ENCODE data around the gene ZNF821. TPM values are rescaled to one million over a fixed set of nuclear protein-coding genes. Genes with fewer than 3 reads are reported as not detected.
"Not testable (repeated sequence)": the region's sequence is repeated elsewhere in the genome, so short reads cannot be mapped to it uniquely, and the experiment has no call there.

Gene ZNF821
- total and polyA plus RNA-seq, 2 donors: 7.8 to 9.4 TPM

DNA sequence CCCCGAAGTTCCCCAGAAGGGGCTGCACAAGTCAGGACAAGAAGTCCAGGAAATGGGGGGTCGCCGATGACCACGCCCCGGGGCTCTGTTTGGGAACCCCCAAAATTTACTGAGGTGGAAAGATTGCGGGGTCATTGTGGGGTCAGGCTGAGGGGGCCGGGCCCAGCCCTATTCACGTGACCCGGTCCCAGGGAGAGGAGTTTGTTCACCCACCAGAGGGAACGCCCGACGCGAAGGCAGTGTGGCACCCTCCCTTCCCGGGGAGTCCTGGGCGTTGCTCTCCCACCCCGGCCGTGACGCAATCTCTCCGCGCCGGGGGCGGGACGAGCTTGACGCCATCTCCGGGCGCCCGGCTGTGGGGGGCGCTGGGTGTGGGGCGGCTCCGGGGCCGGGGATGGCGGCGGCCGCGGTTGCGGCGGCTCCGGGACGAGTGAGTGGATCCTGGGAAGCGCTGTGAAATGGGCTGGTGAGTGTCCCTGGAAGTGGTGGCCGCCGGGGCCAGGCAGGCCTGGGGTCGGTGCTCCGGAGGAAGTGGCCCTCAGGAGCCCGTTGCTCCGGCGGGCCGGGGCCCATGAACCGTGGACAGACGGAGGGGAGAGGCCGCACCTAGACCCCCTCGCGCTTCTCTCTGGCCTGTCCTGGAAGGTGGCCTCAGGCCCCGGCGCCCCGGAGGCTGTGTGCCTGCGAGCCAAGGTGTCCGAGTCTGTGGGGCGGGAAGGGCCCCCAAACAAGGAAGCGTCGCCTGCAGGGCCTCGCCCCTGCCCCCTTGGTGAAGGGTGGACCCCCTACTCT, 38.1 kb downstream of the ZNF821 start, which contains the start of gene ATXN1L:
TSS of gene ATXN1L (plus strand) at position 338 of the 792 bp plus-strand sequence. CDS start 3,765 bp downstream, outside the sequence.
- peak within 1 kb of the TSS; percentile 80 to 82 for H3K27ac ChIP-seq (ENCODE audit: low read depth in 1 of 2, low read length in 1 of 2)
- under 1% methylated on average over 62 of the region's 62 CpGs for WGBS
- DNase-seq (ENCODE audit: low read depth in 6 of 9, low spot score in 9 of 9): peak in 8 of 9 donors; percentile 76 to 96 (median 90)
- peaks cover 12 to 19% of the 10 kb centered on the region in 2 donors for H3K4me1 ChIP-seq (ENCODE audit: control insufficient read depth in 2 of 2, insufficient read depth in 2 of 2, low read length in 2 of 2)
- H3K36me3 ChIP-seq (ENCODE audit: control insufficient read depth in 2 of 2, insufficient read depth in 2 of 2, low read length in 1 of 2): peaks cover 19 to 30% of the 10 kb centered on the region in 2 donors
- peak within 1 kb of the TSS; percentile 97 to 98 for H3K4me3 ChIP-seq (ENCODE audit: low read length in 2 of 2)
- no peaks in the 10 kb centered on the region for H3K9me3 ChIP-seq (ENCODE audit: control insufficient read depth in 2 of 2, insufficient read depth in 1 of 2, low read length in 1 of 2)
- no peaks in the 10 kb centered on the region for H3K27me3 ChIP-seq (ENCODE audit: control insufficient read depth in 2 of 2, insufficient read depth in 1 of 2, low read length in 1 of 2)

DNA sequence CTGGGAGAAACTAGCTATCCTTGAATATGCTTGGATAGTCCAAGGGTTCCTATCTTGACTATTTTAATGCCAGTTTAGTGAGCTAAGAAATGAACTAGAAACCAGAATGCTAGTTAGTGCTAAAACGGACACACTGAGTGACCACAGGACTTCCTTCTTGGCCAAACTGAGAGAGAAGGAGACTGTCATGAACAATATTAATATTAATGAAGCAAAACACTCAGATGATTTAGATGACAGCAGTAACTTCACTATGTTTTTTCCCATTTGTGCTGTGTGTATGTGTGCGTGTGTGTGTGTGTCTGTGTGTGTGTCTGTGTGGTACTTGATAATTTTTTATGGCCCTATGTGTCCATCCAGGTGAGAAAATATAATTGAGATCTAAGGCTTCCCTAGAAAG, 40.4 kb downstream of the ZNF821 start:
- Histone ChIP-seq H3K9me3 (ENCODE audit: control insufficient read depth in 2 of 2, insufficient read depth in 1 of 2, low read length in 1 of 2) (no peaks in the 10 kb centered on the region), H3K27ac (ENCODE audit: low read depth in 1 of 2, low read length in 1 of 2) (no peak overlapping the region), H3K4me1 (ENCODE audit: control insufficient read depth in 2 of 2, insufficient read depth in 2 of 2, low read length in 2 of 2) (peaks cover 7 to 9% of the 10 kb centered on the region in 2 donors), H3K36me3 (ENCODE audit: control insufficient read depth in 2 of 2, insufficient read depth in 2 of 2, low read length in 1 of 2) (peaks cover 0 to 9% of the 10 kb centered on the region in 2 donors), H3K4me3 (ENCODE audit: low read length in 2 of 2) (no peak overlapping the region), H3K27me3 (ENCODE audit: control insufficient read depth in 2 of 2, insufficient read depth in 1 of 2, low read length in 1 of 2) (no peaks in the 10 kb centered on the region)
- 83% methylated on average over 2 of the region's 2 CpGs for WGBS
- no peak for DNase-seq (ENCODE audit: low read depth in 6 of 9, low spot score in 9 of 9)

DNA sequence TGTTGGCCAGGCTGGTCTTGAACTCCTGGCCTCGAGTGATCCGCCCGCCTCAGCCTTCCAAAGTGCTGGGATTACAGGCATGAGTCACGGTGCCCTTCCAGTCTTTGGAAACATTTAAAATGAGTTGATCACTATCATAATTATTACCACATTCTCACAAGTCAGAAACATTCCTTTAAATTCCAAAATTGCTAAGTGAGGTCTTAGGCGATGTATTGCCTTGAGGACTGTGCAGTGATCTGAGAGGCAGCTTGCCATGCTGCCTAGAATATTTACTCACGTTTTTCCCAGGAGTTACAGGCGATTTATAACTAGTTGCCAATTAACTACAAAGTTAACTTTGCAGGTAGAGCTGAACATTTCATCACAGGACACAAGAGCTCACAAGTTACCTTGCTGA, 43.9 kb downstream of the ZNF821 start:
- no peaks in the 10 kb centered on the region for H3K9me3 ChIP-seq (ENCODE audit: control insufficient read depth in 2 of 2, insufficient read depth in 1 of 2, low read length in 1 of 2)
- H3K4me3 ChIP-seq (ENCODE audit: low read length in 2 of 2): no peak overlapping the region
- H3K4me1 ChIP-seq (ENCODE audit: control insufficient read depth in 2 of 2, insufficient read depth in 2 of 2, low read length in 2 of 2): peaks cover 0 to 1% of the 10 kb centered on the region in 2 donors
- WGBS: 88% methylated on average over 7 of the region's 7 CpGs
- H3K27ac ChIP-seq (ENCODE audit: low read depth in 1 of 2, low read length in 1 of 2): no peak overlapping the region
- no peak for DNase-seq (ENCODE audit: low read depth in 6 of 9, low spot score in 9 of 9)
- no peaks in the 10 kb centered on the region for H3K36me3 ChIP-seq (ENCODE audit: control insufficient read depth in 2 of 2, insufficient read depth in 2 of 2, low read length in 1 of 2)
- H3K27me3 ChIP-seq (ENCODE audit: control insufficient read depth in 2 of 2, insufficient read depth in 1 of 2, low read length in 1 of 2): no peaks in the 10 kb centered on the region

DNA sequence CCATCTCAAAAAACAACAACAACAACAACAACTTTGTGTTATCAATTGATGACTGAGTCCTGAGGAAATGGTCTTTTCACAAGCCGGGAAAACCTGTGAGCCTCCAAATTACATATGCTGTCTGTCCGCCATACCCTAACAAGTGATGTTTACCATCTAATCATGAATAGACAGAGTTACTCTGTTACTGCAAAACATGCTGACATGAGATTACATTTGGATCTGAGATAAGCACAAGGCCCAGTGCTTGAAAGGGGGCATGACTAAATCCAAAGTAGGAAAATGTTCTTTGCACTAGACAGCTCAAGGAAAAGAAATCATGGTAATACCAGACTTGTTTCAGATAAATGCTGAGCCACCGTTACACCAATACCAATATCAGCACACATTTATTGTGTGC, 46.8 kb downstream of the ZNF821 start:
- Histone ChIP-seq H3K9me3 (ENCODE audit: control insufficient read depth in 2 of 2, insufficient read depth in 1 of 2, low read length in 1 of 2) (no peaks in the 10 kb centered on the region), H3K27me3 (ENCODE audit: control insufficient read depth in 2 of 2, insufficient read depth in 1 of 2, low read length in 1 of 2) (no peaks in the 10 kb centered on the region), H3K4me1 (ENCODE audit: control insufficient read depth in 2 of 2, insufficient read depth in 2 of 2, low read length in 2 of 2) (no peaks in the 10 kb centered on the region), H3K4me3 (ENCODE audit: low read length in 2 of 2) (no peak overlapping the region), H3K27ac (ENCODE audit: low read depth in 1 of 2, low read length in 1 of 2) (no peak overlapping the region), H3K36me3 (ENCODE audit: control insufficient read depth in 2 of 2, insufficient read depth in 2 of 2, low read length in 1 of 2) (no peaks in the 10 kb centered on the region)
- WGBS: 97% methylated on average over 3 of the region's 3 CpGs
- no peak for DNase-seq (ENCODE audit: low read depth in 6 of 9, low spot score in 9 of 9)

DNA sequence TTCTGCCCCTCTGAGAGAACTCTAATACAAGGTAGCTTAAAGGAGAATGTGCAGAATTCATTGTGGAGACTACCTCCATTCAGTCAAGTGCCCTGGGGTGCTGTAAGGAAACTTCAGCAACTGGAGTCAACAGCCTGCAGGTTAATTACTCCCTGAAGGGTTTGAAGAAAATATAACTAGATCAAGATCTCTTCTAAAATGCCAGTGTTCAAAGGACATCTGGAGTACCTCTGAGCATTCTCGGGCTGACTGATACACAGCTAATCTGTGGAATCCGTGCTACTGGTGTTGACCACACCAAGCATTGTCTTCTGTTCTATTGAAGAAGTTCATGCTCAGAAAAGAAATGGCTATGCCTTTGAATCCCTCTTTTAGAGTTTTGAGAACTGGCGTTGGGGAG, 49.7 kb downstream of the ZNF821 start:
- Histone ChIP-seq H3K36me3 (ENCODE audit: control insufficient read depth in 2 of 2, insufficient read depth in 2 of 2, low read length in 1 of 2) (no peaks in the 10 kb centered on the region), H3K27ac (ENCODE audit: low read depth in 1 of 2, low read length in 1 of 2) (no peak overlapping the region), H3K4me1 (ENCODE audit: control insufficient read depth in 2 of 2, insufficient read depth in 2 of 2, low read length in 2 of 2) (no peaks in the 10 kb centered on the region), H3K4me3 (ENCODE audit: low read length in 2 of 2) (no peak overlapping the region), H3K9me3 (ENCODE audit: control insufficient read depth in 2 of 2, insufficient read depth in 1 of 2, low read length in 1 of 2) (no peaks in the 10 kb centered on the region), H3K27me3 (ENCODE audit: control insufficient read depth in 2 of 2, insufficient read depth in 1 of 2, low read length in 1 of 2) (no peaks in the 10 kb centered on the region)
- WGBS: 96% methylated on average over 3 of the region's 3 CpGs
- DNase-seq (ENCODE audit: low read depth in 6 of 9, low spot score in 9 of 9): no peak

DNA sequence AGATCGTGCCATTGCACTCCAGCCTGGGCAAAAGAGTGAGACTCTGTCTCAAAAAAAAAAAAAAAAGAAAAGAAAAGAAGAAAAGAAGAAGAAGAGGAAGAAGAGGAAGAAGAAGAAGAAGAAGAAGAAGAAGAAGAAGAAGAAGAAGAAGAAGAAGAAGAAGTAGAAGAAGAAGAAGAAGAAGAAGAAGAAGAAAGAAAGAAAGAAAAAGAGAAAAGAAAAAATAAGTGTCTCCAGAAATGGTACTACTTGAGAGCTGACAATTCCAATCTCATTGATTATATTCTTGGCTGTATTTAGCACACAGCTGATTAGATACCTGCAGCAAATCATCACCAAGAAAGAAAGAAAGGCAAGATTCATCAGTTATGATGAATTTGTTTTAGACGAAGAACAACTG, 51.9 kb downstream of the ZNF821 start:
- not testable (repeated sequence) for H3K27ac ChIP-seq (ENCODE audit: low read depth in 1 of 2, low read length in 1 of 2); H3K4me3 ChIP-seq (ENCODE audit: low read length in 2 of 2); H3K9me3 ChIP-seq (ENCODE audit: control insufficient read depth in 2 of 2, insufficient read depth in 1 of 2, low read length in 1 of 2); DNase-seq (ENCODE audit: low read depth in 6 of 9, low spot score in 9 of 9); H3K4me1 ChIP-seq (ENCODE audit: control insufficient read depth in 2 of 2, insufficient read depth in 2 of 2, low read length in 2 of 2); H3K27me3 ChIP-seq (ENCODE audit: control insufficient read depth in 2 of 2, insufficient read depth in 1 of 2, low read length in 1 of 2); H3K36me3 ChIP-seq (ENCODE audit: control insufficient read depth in 2 of 2, insufficient read depth in 2 of 2, low read length in 1 of 2)
- over 99% methylated on average over 2 of the region's 2 CpGs for WGBS

DNA sequence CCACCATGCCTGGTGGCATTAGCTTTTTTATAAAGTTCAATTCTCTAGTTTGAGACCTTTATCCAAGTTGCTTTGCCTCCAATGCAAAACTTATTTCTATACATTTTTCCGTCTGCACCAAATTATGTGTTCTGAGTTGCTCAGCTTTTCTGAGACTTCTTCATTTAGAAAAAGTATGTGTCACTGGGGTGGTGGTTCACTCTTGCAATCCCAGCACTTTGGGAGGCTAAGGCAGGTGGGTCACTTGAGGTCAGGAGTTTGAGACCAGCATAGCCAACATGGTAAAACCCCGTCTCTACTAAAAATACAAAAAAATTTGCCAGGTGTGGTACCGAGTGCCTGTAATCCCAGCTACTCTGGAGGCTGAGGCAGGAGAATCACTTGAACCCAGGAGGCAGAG, 52.3 kb downstream of the ZNF821 start:
- not testable (repeated sequence) for H3K27me3 ChIP-seq (ENCODE audit: control insufficient read depth in 2 of 2, insufficient read depth in 1 of 2, low read length in 1 of 2); H3K4me3 ChIP-seq (ENCODE audit: low read length in 2 of 2); H3K36me3 ChIP-seq (ENCODE audit: control insufficient read depth in 2 of 2, insufficient read depth in 2 of 2, low read length in 1 of 2); DNase-seq (ENCODE audit: low read depth in 6 of 9, low spot score in 9 of 9); H3K4me1 ChIP-seq (ENCODE audit: control insufficient read depth in 2 of 2, insufficient read depth in 2 of 2, low read length in 2 of 2); H3K27ac ChIP-seq (ENCODE audit: low read depth in 1 of 2, low read length in 1 of 2); H3K9me3 ChIP-seq (ENCODE audit: control insufficient read depth in 2 of 2, insufficient read depth in 1 of 2, low read length in 1 of 2)
- 96% methylated on average over 3 of the region's 3 CpGs for WGBS

DNA sequence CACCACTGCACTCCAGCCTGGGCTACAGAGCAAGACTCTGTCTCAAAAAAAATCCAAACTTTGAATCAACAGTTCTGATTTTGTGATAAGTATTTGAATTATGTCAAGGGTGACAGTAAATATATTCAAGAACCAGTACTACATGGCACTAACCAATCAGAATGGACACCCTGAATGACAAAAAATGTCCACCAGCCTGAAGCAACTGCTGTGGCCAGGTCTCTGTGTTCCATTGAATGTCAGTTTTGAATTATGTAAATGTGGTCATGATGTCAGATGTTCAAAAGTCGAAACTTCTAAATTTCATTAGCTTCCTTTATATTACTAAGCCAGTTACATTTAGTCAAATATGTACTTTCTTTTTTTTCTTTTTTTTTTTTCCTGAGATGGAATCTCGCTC, 53.6 kb downstream of the ZNF821 start:
- H3K9me3 ChIP-seq (ENCODE audit: control insufficient read depth in 2 of 2, insufficient read depth in 1 of 2, low read length in 1 of 2): no peaks in the 10 kb centered on the region
- no peak overlapping the region for H3K4me3 ChIP-seq (ENCODE audit: low read length in 2 of 2)
- H3K36me3 ChIP-seq (ENCODE audit: control insufficient read depth in 2 of 2, insufficient read depth in 2 of 2, low read length in 1 of 2): no peaks in the 10 kb centered on the region
- 96% methylated on average over 2 of the region's 2 CpGs for WGBS
- no peaks in the 10 kb centered on the region for H3K27me3 ChIP-seq (ENCODE audit: control insufficient read depth in 2 of 2, insufficient read depth in 1 of 2, low read length in 1 of 2)
- no peak overlapping the region for H3K27ac ChIP-seq (ENCODE audit: low read depth in 1 of 2, low read length in 1 of 2)
- DNase-seq (ENCODE audit: low read depth in 6 of 9, low spot score in 9 of 9): no peak
- no peaks in the 10 kb centered on the region for H3K4me1 ChIP-seq (ENCODE audit: control insufficient read depth in 2 of 2, insufficient read depth in 2 of 2, low read length in 2 of 2)

DNA sequence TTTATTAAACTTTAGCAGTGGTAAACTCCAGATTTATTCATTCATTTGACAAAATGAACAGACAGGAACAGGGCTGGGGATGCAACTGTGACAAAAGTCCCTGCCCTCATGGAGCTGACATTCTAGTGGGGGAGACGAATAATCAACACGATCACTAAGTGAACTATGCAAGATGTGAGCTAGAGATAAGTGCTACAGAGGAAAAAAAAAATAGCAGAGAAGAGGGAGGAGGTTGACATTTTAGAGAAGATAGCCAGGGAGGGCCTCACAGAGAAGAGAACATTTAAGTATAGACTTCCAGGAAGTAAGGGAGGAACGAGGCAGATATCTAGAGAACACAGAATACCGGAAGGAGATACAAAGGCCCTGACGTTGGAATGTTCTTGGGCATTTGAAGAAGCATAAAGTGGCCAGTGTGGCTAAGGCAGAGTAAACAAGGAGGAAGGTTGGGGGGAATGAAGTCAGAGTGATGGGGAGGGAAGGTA, 57.4 kb downstream of the ZNF821 start:
- no peaks in the 10 kb centered on the region for H3K27me3 ChIP-seq (ENCODE audit: control insufficient read depth in 2 of 2, insufficient read depth in 1 of 2, low read length in 1 of 2)
- WGBS: 89% methylated on average over 5 of the region's 5 CpGs
- H3K36me3 ChIP-seq (ENCODE audit: control insufficient read depth in 2 of 2, insufficient read depth in 2 of 2, low read length in 1 of 2): no peaks in the 10 kb centered on the region
- no peaks in the 10 kb centered on the region for H3K9me3 ChIP-seq (ENCODE audit: control insufficient read depth in 2 of 2, insufficient read depth in 1 of 2, low read length in 1 of 2)
- no peak overlapping the region for H3K4me3 ChIP-seq (ENCODE audit: low read length in 2 of 2)
- H3K27ac ChIP-seq (ENCODE audit: low read depth in 1 of 2, low read length in 1 of 2): no peak overlapping the region
- no peaks in the 10 kb centered on the region for H3K4me1 ChIP-seq (ENCODE audit: control insufficient read depth in 2 of 2, insufficient read depth in 2 of 2, low read length in 2 of 2)
- DNase-seq (ENCODE audit: low read depth in 6 of 9, low spot score in 9 of 9): no peak
